Measurements from ENCODE around the gene HCFC1R1.

HCFC1R1 gene

DNA sequence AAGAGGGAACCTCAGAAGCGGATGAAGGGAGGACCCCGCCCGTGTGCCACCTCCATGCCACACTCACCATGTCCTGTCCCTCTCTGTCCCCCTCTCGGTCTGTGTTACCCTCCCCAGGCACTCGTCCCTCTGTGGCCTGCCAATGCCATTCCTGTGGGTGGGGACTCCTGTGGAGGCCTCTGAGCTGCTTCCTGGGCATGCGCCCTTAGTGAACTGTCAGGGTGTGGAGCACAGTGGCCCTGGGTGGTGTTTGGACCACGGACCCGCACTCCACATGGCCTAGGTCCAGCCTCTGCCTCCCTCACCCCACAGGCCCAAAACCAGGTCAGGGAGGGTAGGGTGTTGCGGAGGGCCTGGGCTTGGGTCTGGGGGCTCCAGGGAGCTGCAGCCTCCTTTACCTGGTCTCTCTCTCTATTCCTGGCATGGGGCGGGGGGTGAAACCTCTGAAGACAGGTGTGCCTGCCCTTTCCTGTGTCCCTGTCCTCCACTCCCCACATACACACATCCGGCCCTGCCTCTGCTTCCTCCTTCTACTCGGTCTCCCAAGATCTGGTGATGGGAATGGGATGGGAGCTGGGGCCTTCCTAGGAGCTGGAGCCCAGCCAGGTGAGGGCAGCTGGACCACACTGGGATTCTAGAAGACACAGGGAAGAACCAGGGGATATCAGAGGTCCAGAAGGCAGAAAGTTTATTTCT, 32.0 kb downstream of the HCFC1R1 start:
- no peak for DNase-seq

DNA sequence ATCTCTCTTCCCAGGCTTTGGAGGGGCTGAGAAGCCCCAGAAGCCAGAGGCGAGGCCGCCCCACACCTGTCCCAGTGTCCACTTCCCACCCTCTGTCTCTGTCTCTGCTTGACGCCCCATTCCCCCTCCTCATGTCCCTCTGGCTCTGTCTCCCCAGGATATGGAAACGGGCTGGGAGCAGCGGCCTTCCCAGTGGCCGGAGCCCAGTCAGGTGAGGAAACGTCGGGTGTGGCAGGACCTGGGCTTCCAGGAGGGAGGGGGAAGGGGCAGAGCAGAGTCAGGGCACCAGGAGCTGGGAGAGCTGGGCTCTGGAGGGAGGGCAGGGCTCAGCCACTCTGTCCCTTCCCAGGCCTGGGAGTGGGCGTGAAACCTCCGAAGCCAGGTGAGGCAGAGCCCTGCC, 32.9 kb downstream of the HCFC1R1 start:
- DNase-seq: no peak

GRCh38 chr16:2988590-2989099, 35.1 kb downstream of the HCFC1R1 start:
- no peak for DNase-seq

DNA sequence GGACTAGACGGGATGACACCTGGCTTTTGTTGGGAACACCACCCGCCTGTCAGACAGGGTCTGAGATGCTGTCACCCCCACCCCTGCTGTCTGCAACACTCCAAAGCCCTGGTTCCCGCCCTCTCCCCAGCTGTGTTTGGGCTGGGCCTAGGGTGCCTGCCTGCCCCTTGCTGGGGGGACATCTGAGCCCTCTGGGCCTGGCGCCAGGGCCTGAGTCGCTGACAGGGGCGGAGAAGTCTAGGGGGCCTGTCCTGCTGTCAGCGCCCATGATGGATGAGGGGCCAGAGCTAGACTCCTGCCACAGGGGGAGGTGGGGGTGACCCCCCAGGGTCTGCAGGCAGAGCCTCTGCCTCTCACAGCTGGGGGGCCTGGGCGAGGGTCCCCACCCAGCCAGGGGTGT, 35.9 kb downstream of the HCFC1R1 start:
- DNase-seq: no peak

GRCh38 chr16:2987286-2987685, 36.5 kb downstream of the HCFC1R1 start:
- DNase-seq: no peak

DNA sequence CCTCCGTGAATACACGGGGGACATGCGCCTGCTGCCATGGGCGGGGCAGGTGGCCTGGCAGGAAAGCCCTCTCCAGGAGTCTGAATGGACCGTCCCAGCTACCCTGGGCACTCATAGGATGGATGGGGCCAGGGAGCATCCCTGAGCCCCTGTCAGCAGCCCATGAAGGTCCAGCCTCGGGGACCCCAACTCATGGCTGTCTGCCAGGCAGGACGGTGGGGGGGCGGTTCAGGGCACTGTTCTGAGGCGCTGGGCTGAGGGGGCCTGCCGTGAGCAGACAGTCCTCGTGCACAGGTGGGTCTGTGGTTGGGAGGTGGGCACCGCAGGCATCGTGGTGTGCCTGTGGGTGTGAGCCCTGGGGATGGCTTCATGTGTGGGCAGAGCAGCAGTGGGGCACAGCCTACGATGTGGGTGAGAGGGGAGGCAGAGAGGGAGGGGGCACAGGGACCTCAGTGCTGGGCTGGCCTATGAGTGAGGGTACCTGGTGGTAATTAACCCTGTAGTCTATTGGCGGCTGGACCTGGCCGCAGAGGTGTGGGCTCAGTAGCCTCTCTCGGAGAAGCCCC, 37.0 kb downstream of the HCFC1R1 start:
- DNase-seq: no peak

GRCh38 chr16:2985893-2986355, 37.8 kb downstream of the HCFC1R1 start:
- peak; percentile 65 to 78 for DNase-seq

- DNase-seq: no peak
Observed at GRCh38 chr16:2985462-2985861, 38.3 kb downstream of the HCFC1R1 start.

- DNase-seq: peak in 1 of 2 experiments; percentile 22
Observed at GRCh38 chr16:2983706-2984136, 40.0 kb downstream of the HCFC1R1 start.

DNA sequence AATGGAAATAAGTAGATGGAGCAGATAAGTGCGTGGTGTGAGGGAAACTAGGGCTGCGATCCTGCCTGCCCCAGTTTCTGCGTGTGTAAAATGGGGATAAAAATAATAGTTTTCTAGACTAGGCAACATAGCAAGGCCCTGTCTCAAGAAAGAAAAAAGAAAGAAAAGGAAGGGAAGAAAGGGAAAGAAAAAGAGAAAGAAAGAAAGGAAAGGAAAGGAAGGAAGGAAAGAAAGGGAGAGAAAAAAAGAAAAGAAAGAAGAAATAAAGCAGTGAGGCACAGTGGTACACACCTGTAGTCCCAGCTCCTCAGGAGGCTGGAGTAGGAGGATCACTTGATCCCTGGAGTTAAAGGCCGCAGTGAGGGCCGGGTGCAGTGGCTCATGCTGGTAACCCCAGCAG, 41.3 kb downstream of the HCFC1R1 start:
- no peak for DNase-seq

DNA sequence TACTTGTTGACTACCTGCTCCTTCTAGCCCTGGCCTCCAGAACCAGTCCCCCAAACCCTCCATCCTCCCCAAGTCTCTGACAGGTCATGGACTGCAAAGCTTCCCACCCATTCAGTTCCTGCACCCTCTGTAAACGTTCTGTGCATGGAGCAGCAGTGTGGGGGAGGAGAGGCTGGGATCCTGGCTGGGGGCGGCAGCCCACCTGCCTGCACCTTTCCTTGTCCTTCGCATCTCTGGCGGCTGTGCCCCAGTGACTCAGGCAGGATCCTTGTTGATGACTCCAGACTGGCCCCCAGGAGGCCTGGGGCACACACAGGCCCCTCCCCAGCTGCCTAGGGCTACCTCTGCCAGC, 41.9 kb downstream of the HCFC1R1 start:
- no peak for DNase-seq

- no peak for DNase-seq
Observed at GRCh38 chr16:2981177-2981898, 42.4 kb downstream of the HCFC1R1 start.

GRCh38 chr16:2980227-2981176, 43.2 kb downstream of the HCFC1R1 start, which contains the start of gene PKMYT1:
Gene PKMYT1, minus strand, starts transcription at chr16:2980446. Its CDS starts 789 bp downstream, at chr16:2979657.
- peak in 1 of 2 experiments; percentile 70 for DNase-seq

- no peak for DNase-seq
Observed at GRCh38 chr16:2979669-2980226, 44.0 kb downstream of the HCFC1R1 start.

DNA sequence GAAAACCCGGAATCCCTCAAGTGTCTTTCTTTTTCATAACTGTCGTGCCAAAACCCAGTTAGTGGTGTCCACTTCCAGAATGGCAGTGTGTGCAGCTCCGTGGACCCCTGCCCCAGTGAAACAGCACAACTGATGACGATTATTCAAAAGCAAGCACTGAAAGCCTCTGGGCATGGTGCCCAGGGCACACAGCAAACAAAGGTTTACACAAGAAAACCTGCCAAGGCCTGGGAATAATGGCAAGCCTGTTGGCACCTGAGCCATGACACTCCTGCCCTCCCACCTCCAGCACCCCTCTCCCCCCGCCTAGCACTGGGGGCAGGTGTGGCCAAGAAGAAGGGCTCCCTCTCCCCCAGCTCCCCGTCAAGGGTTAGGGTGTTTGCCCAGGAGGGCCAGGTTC, 46.3 kb downstream of the HCFC1R1 start:
- DNase-seq: no peak

DNA sequence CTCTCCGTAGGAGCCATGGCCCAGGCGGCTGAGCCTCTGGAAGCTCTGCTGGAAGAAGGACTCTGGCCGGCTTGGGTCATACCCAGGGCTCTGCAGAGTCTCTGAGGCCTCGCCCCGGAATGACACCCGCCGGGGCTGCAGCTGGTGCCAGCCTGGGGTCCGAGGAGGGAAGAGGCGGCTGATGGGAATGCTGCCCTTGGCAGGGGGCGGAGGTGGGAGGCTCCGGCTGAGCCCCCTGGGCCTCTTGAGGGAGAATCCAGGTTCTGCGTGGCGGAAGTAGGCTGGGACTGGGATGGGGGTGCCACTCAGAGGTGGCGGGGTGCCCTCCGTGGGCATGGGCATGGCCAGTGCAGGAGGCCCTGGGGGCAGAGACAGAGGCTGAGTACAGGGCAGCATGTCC, 47.1 kb downstream of the HCFC1R1 start:
- DNase-seq: no peak

DNA sequence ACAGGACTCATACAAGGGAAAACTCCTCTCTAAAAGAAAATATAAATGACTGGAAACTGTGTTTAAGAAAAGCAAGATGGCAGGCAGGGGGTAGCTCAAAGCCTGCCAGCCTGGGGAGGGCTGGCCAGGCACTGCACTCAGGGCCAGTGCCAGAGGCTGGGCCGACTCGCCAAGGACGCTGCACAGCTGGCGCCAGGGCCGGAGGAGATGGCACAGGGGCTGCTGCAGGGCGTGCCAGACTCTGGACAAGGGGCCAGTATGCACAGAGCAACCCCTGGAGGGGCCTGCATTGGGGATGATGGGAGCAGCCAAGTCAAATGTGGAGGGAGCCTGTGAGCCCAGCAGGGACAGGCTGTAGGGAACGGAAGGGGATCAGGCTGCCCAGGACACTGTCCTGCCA, 47.5 kb downstream of the HCFC1R1 start:
- no peak for DNase-seq

DNA sequence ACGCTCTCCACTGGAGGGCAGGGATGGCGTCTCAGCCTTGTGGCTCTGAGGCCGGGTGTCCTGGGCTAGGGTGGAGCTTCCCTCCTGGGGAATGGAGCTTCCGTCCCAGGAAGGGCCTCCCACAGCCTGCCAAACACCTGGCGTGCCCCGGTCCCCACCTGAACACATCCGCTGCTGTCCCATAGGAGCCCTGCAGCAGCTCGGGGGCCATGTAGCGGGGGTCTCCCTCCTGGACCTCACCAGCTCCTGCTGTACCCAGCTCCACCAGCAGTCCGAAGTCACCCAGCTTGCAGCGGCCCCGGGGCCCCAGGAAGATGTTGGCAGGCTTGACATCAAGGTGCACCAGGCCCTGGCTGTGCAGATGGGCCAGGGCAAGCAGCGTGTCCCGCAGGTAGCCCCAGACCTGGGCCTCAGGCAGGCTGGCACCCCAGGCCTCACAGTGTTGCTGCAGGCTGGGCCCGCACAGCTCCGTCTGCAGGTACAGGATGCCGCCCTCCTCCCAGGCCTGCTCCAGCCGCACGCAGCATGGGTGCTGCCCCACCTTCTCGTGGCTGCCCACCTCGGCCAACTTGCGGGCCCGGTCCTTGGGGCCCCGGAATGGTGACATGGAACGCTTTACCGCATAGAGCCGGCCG, 48.5 kb downstream of the HCFC1R1 start:
- DNase-seq: no peak

DNA sequence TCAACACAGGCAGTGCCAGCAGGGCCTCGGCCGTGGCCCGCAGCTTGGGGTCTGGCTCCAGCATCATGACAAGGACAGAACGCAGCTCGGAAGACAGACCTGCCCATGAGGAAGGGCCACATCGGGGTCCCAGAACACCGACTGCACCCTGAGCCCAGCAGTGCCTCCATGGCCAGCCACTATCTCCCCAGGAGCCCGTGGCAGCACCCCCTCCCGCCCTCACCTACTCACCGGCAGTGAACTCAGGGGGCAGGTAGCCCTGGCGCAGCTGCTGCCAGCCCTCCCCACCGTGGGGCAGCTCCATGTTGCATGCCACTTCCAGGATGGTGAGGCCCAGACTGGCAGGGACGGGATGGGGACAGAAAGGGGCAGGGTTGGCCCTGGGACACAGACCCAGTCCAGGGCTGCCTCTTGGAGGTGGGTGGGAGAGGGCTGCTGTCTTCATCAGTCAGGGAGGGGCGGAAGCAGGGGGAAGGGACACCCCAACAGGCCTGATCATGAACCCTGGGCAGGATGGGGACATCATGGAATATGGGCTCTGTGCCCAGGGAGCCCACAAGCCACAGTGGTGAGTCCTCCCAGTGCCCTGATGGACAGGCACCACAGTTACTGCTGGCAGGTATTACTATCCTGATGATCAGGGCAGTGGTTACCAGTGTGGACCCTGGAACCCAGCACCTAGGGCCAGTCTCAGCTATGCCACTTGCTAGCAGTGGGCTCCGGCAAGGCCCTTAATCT, 49.3 kb downstream of the HCFC1R1 start:
- DNase-seq: no peak

DNA sequence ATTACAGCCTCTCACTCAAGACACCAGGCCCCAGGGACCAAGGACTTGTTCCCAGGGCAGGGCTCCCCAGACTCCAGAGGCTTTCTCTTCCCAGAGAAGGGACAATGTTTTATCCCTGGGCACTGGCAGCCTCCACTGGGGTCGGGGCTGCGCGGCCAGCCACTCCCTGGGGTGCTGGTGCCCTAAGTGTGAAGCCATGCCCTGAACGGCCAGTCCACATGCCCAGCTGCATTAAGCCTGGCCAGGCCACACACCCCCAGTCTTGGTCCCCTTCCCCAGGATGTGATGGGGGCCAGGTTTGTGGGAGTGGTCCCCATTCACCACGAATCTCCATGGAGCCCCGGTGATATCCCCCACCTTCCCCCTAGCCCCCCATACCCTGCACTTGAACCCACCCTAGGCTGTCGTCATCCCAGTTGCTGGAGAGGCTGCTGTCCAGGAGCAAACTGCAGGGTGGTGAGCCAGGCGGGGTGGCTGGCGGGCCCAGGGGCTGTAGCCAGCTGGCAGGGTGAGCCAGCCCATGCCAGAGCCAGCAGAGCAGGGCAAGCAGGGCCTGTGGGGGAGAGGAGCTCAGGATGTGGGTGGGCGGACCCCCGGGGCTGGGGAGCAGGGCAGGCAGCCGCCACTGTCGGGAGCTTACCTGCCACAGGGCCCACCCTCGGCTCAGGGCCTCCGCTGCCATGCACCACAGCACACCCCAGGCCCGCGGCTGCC, 50.0 kb downstream of the HCFC1R1 start:
- no peak for DNase-seq

Data from cerebellar nuclear complex (tissue), 1 donor.